Activated CD4-positive, alpha-beta T cell treated with anti-CD3 and anti-CD28 coated beads for 4 hours (primary cell): ENCODE results near the gene MAP6.

Experiments
- DNase-seq, 2 donors: peaks; one replicate each; pipeline ENCODE4 v3.0.0-alpha.2; 2020

The MAP6 gene

GRCh38 chr11:75547617-75548058 is 121.2 kb downstream of the MAP6 start:
- no peak for DNase-seq

GRCh38 chr11:75547177-75547576 is 121.7 kb downstream of the MAP6 start:
- DNase-seq: no peak

GRCh38 chr11:75543806-75544205 is 125.0 kb downstream of the MAP6 start:
- DNase-seq: no peak

GRCh38 chr11:75542088-75542438 is 126.8 kb downstream of the MAP6 start:
- no peak for DNase-seq

GRCh38 chr11:75541193-75542087 is 127.4 kb downstream of the MAP6 start:
- no peak for DNase-seq

GRCh38 chr11:75539459-75540334 is 129.1 kb downstream of the MAP6 start:
- DNase-seq: no peak

GRCh38 chr11:75538150-75538942 is 130.5 kb downstream of the MAP6 start:
- DNase-seq: no peak

- no peak for DNase-seq
Measured at GRCh38 chr11:75537740-75538139, 131.1 kb downstream of the MAP6 start.
